SK-N-SH (cell line): ENCODE data around the gene FRYL. TPM values are rescaled to one million over a fixed set of nuclear protein-coding genes. Genes with fewer than 3 reads are reported as not detected.

Source experiments
- CTCF ChIA-PET: fragments of 300-600, 350-600 bp; formaldehyde crosslinking; extraction: SDS; loops from one replicate; lab custom pipeline; 2021; lab: Yijun Ruan, JAX
- POLR2A ChIA-PET: fragments of 350-600 bp; sonication (Branson Sonifier 250); formaldehyde crosslinking; extraction: SDS; loops from one replicate; lab custom pipeline; 2020; ENCODE audit warnings: antibody characterized with exemption, inconsistent platforms; lab: Yijun Ruan, JAX
- DNase-seq: peaks from one replicate; pipeline ENCODE4 v3.0.0; 2012
- H2AFZ ChIP-seq: fragments of 200-600 bp; sonication (generic); 2 replicates; pipeline ENCODE4 v1.8.1; 2016; ENCODE audit warnings: antibody characterized with exemption, mild to moderate bottlenecking, low read depth
- H3F3A ChIP-seq: fragments of 200-600 bp; sonication (generic); replicated peaks from 2 replicates; pipeline ENCODE3; 2016; ENCODE audit warnings: antibody characterized with exemption, mild to moderate bottlenecking; ENCODE audit not compliant: insufficient read depth
- H3K27ac ChIP-seq, 2 experiments: fragments of 200-500 bp in 1 of 2; fragments of 200-600 bp in 1 of 2; sonication (Bioruptor generic) in 1 of 2; sonication (generic), shearing (Covaris generic) in 1 of 2; 2 replicates each; pipeline versions ENCODE4 v1.5.1 to v1.6.1; 2014 to 2016; ENCODE audit warnings: low read depth in 2 of 2, inconsistent platforms in 1 of 2, low read length in 1 of 2, mild to moderate bottlenecking in 1 of 2, mixed read lengths in 1 of 2
- H3K27me3 ChIP-seq: fragments of 200-600 bp; sonication (generic), shearing (Covaris generic); 2 replicates; pipeline ENCODE4 v1.6.1; 2016; ENCODE audit warnings: mixed run types; ENCODE audit not compliant: insufficient read depth
- H3K36me3 ChIP-seq, 2 experiments: fragments of 200-500 bp in 1 of 2; fragments of 200-600 bp in 1 of 2; sonication (Bioruptor generic) in 1 of 2; sonication (generic) in 1 of 2; replicated peaks in 1 of 2; 2 replicates each; pipeline versions ENCODE3 to v1.5.1; 2014 to 2016; ENCODE audit warnings: low read length in 1 of 2, mild to moderate bottlenecking in 1 of 2; ENCODE audit not compliant: insufficient read depth in 2 of 2, control insufficient read depth in 1 of 2
- H3K4me1 ChIP-seq, 2 experiments: fragments of 200-500 bp in 1 of 2; fragments of 200-600 bp in 1 of 2; sonication (Bioruptor generic) in 1 of 2; sonication (generic), shearing (Covaris generic) in 1 of 2; 2 replicates each; pipeline versions ENCODE4 v1.5.1 to v1.6.1; 2014 to 2016; ENCODE audit warnings: low read depth in 1 of 2, low read length in 1 of 2, mixed run types in 1 of 2; ENCODE audit not compliant: insufficient read depth in 2 of 2, control insufficient read depth in 1 of 2
- H3K4me2 ChIP-seq: fragments of 200-600 bp; sonication (generic), shearing (Covaris generic); 2 replicates; pipeline ENCODE4 v1.6.1; 2017; ENCODE audit warnings: mixed run types
- H3K4me3 ChIP-seq, 2 experiments: fragments of 200-500 bp in 1 of 2; fragments of 200-600 bp in 1 of 2; sonication (Bioruptor generic) in 1 of 2; sonication (generic), shearing (Covaris generic) in 1 of 2; 2 replicates each; pipeline versions ENCODE4 v1.5.1 to v1.8.1; 2014 to 2016; ENCODE audit warnings: low read depth in 2 of 2, inconsistent platforms in 1 of 2, low read length in 1 of 2, mild to moderate bottlenecking in 1 of 2, mixed read lengths in 1 of 2, moderate library complexity in 1 of 2
- H3K79me2 ChIP-seq: fragments of 200-600 bp; sonication (generic); 2 replicates; pipeline ENCODE4 v1.8.1; 2017; ENCODE audit warnings: mild to moderate bottlenecking; ENCODE audit not compliant: insufficient read depth
- H3K9ac ChIP-seq: fragments of 200-600 bp; sonication (generic); 2 replicates; pipeline ENCODE4 v1.6.1; 2017; ENCODE audit warnings: mixed run types
- H3K9me2 ChIP-seq: fragments of 200-600 bp; sonication (generic); 2 replicates; pipeline ENCODE4 v1.6.1; 2017; ENCODE audit warnings: mixed run types
- H3K9me3 ChIP-seq: fragments of 200-600 bp; sonication (generic); 2 replicates; pipeline ENCODE4 v1.6.1; 2017; ENCODE audit warnings: mixed run types, mild to moderate bottlenecking, moderate library complexity
- H4K20me1 ChIP-seq: fragments of 200-600 bp; sonication (generic); 2 replicates; pipeline ENCODE4 v1.6.1; 2017; ENCODE audit warnings: mild to moderate bottlenecking, mixed run types; ENCODE audit not compliant: insufficient read depth
- CTCF ChIP-seq: fragments of 200-600 bp; sonication (generic); IDR thresholded peaks from 2 replicates; pipeline ENCODE4 v1.6.1; 2017; ENCODE audit warnings: antibody characterized with exemption, mild to moderate bottlenecking, moderate library complexity
- EP300 ChIP-seq, 2 experiments: IDR thresholded peaks; 2 replicates each; pipeline versions ENCODE4 v1.4.0 to v1.6.1; 2012; ENCODE audit warnings: borderline replicate concordance in 1 of 2, low read depth in 1 of 2, low read length in 1 of 2
- FOSL2 ChIP-seq: IDR thresholded peaks from 2 replicates; pipeline ENCODE4 v1.4.0; 2012; ENCODE audit warnings: low read depth, mild to moderate bottlenecking, moderate library complexity, borderline replicate concordance
- GABPA ChIP-seq: IDR thresholded peaks from 2 replicates; pipeline ENCODE4 v1.4.0; 2012; ENCODE audit warnings: low read depth, mild to moderate bottlenecking
- GATA2 ChIP-seq: sonication (generic); formaldehyde crosslinking; IDR thresholded peaks from 2 replicates; pipeline ENCODE4 v1.5.0; 2020; ENCODE audit warnings: mild to moderate bottlenecking, missing genetic modification reagents
- IRF3 ChIP-seq: fragments of 150-350 bp; IDR thresholded peaks from 2 replicates; pipeline ENCODE4 v1.6.1; 2016; ENCODE audit warnings: mild to moderate bottlenecking, low read depth, low read length
- JUND ChIP-seq: IDR thresholded peaks from 2 replicates; pipeline ENCODE4 v1.4.0; 2012
- POLR2AphosphoS5 ChIP-seq: IDR thresholded peaks from 2 replicates; pipeline ENCODE4 v1.6.1; 2012; ENCODE audit warnings: low read depth, low read length
- RAD21 ChIP-seq: IDR thresholded peaks from 2 replicates; pipeline ENCODE4 v1.6.1; 2012; ENCODE audit warnings: mild to moderate bottlenecking, low read length
- RFX5 ChIP-seq: IDR thresholded peaks from 2 replicates; pipeline ENCODE4 v1.6.1; 2012; ENCODE audit warnings: mild to moderate bottlenecking, improper control_type of control experiment, low read length
- RXRA ChIP-seq: IDR thresholded peaks from 2 replicates; pipeline ENCODE4 v1.4.0; 2012; ENCODE audit warnings: low read depth, mild to moderate bottlenecking, borderline replicate concordance
- SMC3 ChIP-seq: IDR thresholded peaks from 2 replicates; pipeline ENCODE4 v1.6.1; 2012; ENCODE audit warnings: low read depth, low read length, improper control_type of control experiment
- USF1 ChIP-seq: IDR thresholded peaks from 2 replicates; pipeline ENCODE4 v1.4.0; 2012; ENCODE audit warnings: low read depth, borderline replicate concordance
- USF2 ChIP-seq: fragments of 150-350 bp; IDR thresholded peaks from 2 replicates; pipeline ENCODE4 v1.6.1; 2017; ENCODE audit warnings: antibody characterized with exemption, low read length, low read depth, borderline replicate concordance
- WGBS: methylation state at CpG from one replicate; pipeline ENCODE4 v1.1.6; 2017; ENCODE audit warnings: low lambda C conversion rate; 5-methylcytosine and 5-hydroxymethylcytosine counted together
- polyA plus RNA-seq, 3 experiments: library from polyadenylated mRNA; depleted of rRNA; stranded (reverse); fragments of >200 nt; gene quantifications; 2 replicates each; pipeline ENCODE4 v1.2.3, GENCODE V29; 2012

FRYL gene
- polyA plus RNA-seq, 1 of the 3 experiments (the other 2 are of a cell fraction), result 8.2 TPM

- no peak overlapping the region for H3K4me2 ChIP-seq
- CTCF ChIA-PET, result no interaction called here
These were observed 70.2 kb downstream of the FRYL start for GRCh38 chr4:48709901-48710300.

More at GRCh38 chr4:48709901-48710300, 70.2 kb downstream of the FRYL start:
- H2AFZ ChIP-seq, result no peak overlapping the region
- peaks cover 10% of the 10 kb centered on the region for H3F3A ChIP-seq
- no peak overlapping the region for H3K9ac ChIP-seq
- no peaks in the 10 kb centered on the region for H3K27me3 ChIP-seq
- no peaks in the 10 kb centered on the region for H4K20me1 ChIP-seq
- no peak for DNase-seq
- H3K27ac ChIP-seq, result no peak overlapping the region
- POLR2A ChIA-PET, result no interaction called here
- peaks cover 51% of the 10 kb centered on the region; the same call in 1 of the 2 replicates for H3K79me2 ChIP-seq
- H3K4me1 ChIP-seq, result no peaks in the 10 kb centered on the region
- peaks cover 5 to 11% of the 10 kb centered on the region in 2 experiments for H3K36me3 ChIP-seq
- H3K4me3 ChIP-seq, result no peak overlapping the region
- no peaks in the 10 kb centered on the region for H3K9me2 ChIP-seq
- H3K9me3 ChIP-seq, result no peaks in the 10 kb centered on the region
- TF ChIP-seq POLR2AphosphoS5 (no peak), EP300 (IDR thresholded peaks at IDR 0.05; ENCODE audit: borderline replicate concordance in 1 of 2, low read depth in 1 of 2, low read length in 1 of 2) (no peak), USF1 (no peak), JUND (no peak), GABPA (no peak), RAD21 (no peak), FOSL2 (no peak), GATA2 (CRISPR knock-in tag) (no peak), USF2 (no peak), RFX5 (no peak), RXRA (no peak), SMC3 (no peak), CTCF (no peak), IRF3 (no peak)
- TF ChIP-seq, all 33 proteins: peak for 0
- 91% methylated on average over 1 of the region's 1 CpG for WGBS
